Placental epithelial cell (primary cell): ENCODE measurements around the gene CCDC30. TPM values are rescaled to one million over a fixed set of nuclear protein-coding genes. Genes with fewer than 3 reads are reported as not detected.

Experiments used
- small RNA-seq: library from RNA; depleted of rRNA; stranded (forward); fragments of <200 nt; gene quantifications from one replicate; pipeline ENCODE3, GENCODE V24; 2012
- total RNA-seq: library from RNA; depleted of rRNA; stranded (reverse); fragments of >200 nt; gene quantifications from 2 replicates; pipeline ENCODE4 v1.2.3, GENCODE V29; 2012

CCDC30 gene
- total RNA-seq = 0.33 and 2.4 TPM in 2 replicates

DNA sequence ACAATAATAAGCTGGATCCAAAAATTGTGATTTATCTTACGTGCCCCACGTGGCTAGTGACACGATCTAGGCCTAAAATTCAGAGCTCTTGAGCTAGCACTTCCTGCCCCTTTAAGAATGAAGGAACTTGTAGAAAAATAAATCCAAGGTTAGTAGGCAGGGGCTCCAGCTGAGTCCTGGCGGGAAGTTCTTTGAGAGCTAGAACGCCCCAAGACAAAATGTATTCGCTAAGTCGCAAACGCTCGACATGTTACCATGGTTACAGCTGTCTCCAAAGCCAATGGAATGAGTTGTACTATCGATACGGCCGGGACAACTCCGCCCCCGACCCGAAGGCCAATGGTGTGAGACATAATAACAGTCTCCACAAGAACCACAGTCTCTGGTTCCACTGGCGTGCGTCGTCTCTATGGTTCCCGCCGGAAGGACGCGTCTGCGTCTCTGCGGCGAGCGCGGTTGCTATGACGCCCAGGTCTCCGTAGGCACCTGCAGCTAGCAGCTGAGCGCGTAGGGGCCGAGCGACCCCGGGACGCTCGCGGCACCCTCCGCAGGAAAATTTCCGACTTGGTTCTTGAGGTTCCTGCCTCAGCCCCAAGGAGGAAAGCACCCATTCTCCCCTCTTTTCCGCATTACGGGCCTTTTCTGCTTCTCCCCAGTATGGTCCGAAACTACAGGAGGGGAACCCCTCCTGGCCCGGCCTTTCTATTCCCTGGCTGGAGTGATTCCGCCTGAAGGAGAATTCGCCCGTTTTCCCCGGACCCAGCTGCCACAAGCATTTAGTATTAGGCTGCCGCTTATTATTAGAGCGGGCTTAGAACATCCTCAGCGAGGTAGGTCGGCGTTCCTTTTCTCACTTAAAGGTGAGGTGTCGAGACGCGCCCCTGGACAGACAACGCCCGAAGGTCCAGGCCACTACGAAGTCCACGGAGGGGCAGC lies at the start of gene CCDC30:
Gene CCDC30, plus strand, starts transcription at position 459 of the 936 bp plus-strand sequence. CDS start 17,266 bp downstream, outside the sequence.

DNA sequence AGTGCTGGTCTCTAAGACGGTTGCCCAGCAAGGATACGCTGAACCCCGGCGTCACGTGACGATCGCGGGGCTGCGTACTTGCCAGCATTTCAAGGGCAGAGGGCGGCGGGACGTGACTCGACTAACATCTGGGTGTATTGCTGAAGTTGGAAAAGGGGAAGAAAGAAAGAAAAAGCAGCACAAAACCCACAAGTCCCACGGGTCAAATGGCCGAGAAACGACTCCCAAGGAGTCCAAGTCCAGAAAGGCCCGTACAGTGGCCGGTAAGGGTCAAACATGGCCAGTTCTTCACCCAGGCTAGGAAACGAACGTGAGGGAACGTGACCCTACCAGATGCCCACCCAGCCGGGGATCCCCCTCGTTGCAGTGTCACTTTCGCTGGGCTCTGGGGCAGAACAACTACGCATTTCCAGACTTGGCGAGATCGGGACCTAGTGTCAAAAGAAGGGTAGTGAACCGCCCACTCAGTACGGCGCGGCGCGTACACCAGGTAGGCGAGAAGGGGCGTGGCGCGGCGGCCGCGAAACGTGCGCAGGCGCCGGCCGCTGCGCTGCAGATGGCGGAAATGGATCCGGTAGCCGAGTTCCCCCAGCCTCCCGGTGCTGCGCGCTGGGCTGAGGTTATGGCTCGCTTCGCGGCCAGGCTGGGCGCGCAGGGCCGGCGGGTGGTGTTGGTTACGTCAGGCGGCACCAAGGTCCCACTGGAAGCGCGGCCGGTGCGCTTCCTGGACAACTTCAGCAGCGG lies 6.9 kb upstream of the CCDC30 start, which contains the start of the genes PPCS and ZMYND12:
Gene PPCS, plus strand, starts transcription at position 534 of the 744 bp plus-strand sequence. Its CDS starts 23 bp downstream, at position 557.
Gene ZMYND12, minus strand, starts transcription at position 13 of the 744 bp plus-strand sequence. CDS start 25 bp downstream, outside the sequence.

DNA sequence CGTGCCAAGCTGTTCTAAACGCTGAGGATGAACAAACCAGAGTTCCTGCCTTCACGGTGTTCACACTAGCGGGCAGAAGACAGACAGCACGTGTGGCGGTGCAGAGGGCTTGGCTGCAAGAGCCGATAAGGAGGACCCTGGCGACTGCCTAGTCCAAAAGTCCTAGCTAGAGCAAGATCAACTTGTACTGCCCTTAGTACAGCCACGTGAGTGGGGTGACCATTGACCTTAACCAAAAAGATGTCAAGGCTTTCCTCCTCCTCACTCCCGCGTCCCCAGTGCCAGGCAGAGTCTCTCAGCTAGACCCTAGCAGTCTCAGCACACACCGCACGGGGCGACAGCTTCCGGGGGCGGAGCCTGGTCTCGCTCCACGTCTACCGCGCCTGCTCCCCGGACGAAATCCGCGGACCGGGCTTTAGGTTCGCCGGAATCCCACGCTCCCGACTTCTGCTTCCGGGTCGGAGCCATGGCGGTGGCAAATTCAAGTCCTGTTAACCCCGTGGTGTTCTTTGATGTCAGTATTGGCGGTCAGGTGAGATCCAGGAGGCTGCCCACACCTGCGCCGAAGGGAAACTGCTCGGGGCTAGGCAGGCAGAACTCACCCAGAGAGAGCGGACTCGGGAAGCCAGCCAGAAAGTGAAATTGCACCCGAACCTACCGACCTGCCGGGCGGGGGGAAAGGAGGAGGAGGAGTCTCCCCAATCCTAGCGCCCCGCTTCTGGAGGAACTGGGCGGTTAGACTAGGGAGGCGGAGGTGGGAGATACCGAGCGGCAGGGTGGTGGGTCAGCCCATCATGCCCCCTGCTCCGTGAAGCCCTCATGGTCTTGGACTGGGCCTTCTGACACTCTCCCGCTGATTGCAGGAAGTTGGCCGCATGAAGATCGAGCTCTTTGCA lies 195.1 kb downstream of the CCDC30 start, which contains the start of gene PPIH:
Gene PPIH, plus strand, starts transcription at position 443 of the 896 bp plus-strand sequence. Its CDS starts 24 bp downstream, at position 467.

DNA sequence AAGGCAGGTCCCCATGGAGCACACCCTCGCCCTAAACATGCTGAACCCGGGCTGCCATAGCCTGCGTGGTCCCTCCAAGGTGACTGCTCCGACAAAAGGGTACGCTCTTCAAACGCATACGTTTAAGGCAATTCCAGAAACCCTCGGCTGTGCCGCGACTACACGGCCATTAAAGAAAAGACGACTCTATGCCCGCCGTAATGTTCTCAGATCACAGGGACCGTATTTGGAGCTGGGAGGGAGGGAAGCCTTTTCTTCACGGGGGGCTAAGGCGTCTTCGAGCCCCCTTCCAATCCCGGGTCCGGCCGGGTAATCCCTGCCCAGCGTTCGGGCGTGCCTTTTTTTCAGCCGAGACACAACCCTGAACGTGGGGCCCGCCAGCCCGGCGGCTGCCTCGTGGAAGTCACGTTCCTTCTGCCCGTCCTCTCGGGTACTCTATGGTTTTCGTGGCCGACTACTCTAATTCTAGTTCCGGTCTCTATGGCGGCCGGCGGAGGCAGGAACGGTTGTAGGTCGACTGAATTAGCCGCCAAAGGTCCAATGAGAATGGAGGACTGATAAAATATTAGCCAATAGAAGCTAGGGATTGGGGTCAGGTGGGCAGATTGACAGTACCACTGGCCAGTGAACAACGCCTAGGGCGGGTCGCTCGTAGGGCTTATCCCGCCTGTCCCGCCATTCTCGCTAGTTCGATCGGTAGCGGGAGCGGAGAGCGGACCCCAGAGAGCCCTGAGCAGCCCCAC lies 218.8 kb downstream of the CCDC30 start, which contains the start of gene YBX1:
Gene YBX1, plus strand, starts transcription at position 678 of the 743 bp plus-strand sequence. CDS start 148 bp downstream, outside the sequence.

Small RNA genes lying within 50 kb of the gene (small RNA-seq; reads per million reads assigned to genes)
- not detected for gene RNU6-536P
- not detected for gene TMSB4XP1

Other genes with a start within 250 kb of the CCDC30 start
- 34.5 and 38.8 TPM in 2 replicates for gene FOXJ3, start 128.1 kb upstream of the CCDC30 start, total RNA-seq
- under 0.01 TPM in 1 of 2 replicates, not detected in the other for gene RIMKLA, start 82.5 kb upstream of the CCDC30 start, total RNA-seq
- gene ZMYND12, start 7.3 kb upstream of the CCDC30 start, total RNA-seq = 1.8 and 6.3 TPM in 2 replicates
- 68.7 and 75.6 TPM in 2 replicates for gene PPCS, start 6.7 kb upstream of the CCDC30 start, total RNA-seq
- 13.0 and 15.8 TPM in 2 replicates for gene PPIH, start 195.1 kb downstream of the CCDC30 start, total RNA-seq
- gene YBX1, start 219.1 kb downstream of the CCDC30 start, total RNA-seq = 180 and 621 TPM in 2 replicates